ENCODE measurements around the gene ACAD10.

GRCh38 chr12:111733340-111733915, 47.6 kb downstream of the ACAD10 start:
- TF ChIP-seq SUZ12 (IDR thresholded peaks at IDR 0.05; ENCODE audit: extremely low read depth, insufficient read depth, insufficient read length), result no peak
- TF ChIP-seq YY1 (IDR thresholded peaks at IDR 0.05; ENCODE audit: insufficient read depth, insufficient read length), result no peak
